Measurements from ENCODE around the gene OR6C68. TPM values are rescaled to one million over a fixed set of nuclear protein-coding genes. Genes with fewer than 3 reads are reported as not detected.

OR6C68 gene
- total RNA-seq (2022; extraction: Qiagen RNA extraction; ENCODE audit: low read depth): not detected in 5 replicates

DNA sequence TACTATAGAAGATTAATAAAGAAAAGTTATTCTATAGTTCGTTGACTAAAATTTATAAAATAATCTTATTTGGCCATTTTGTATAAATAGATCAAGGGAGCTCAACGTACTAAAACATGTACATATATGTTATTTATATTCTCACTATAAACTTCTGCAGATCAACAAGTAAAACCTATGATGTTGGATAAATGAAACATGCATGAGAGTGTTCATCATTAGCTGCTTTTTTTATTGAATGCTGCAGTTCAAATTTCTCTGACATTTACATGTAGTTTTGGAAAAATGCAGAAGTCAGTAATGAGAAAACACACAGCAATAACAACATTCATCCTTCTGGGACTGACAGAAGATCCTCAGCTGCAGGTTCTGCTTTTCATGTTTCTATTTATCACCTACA is at the start of gene OR6C68:
TSS of gene OR6C68 (plus strand) at position 301 of the 400 bp plus-strand sequence. CDS start at position 301, 0 bp downstream.

DNA sequence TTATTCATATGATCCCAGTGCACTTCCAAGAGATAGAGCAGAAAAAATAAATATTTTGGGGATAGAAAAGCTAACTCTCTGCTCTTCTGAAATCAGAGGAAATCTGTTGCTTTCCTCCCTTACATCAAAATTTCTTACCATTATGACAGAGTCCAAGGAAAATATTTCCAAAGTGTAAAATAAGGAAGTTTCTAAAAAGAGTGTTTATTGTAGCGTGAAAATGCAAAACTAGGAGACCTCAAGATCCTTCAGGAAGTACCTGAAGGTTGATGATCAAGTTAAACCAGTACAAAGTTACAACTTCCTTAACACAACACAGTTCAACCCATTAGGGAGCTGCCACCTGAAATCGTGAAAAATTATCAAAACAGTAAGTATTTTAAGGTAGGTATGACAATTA is 48.4 kb upstream of the OR6C68 start, which contains the start of gene OR6C2:
TSS of gene OR6C2 (plus strand) at position 301 of the 400 bp plus-strand sequence. CDS start 8,138 bp downstream, outside the sequence.

DNA sequence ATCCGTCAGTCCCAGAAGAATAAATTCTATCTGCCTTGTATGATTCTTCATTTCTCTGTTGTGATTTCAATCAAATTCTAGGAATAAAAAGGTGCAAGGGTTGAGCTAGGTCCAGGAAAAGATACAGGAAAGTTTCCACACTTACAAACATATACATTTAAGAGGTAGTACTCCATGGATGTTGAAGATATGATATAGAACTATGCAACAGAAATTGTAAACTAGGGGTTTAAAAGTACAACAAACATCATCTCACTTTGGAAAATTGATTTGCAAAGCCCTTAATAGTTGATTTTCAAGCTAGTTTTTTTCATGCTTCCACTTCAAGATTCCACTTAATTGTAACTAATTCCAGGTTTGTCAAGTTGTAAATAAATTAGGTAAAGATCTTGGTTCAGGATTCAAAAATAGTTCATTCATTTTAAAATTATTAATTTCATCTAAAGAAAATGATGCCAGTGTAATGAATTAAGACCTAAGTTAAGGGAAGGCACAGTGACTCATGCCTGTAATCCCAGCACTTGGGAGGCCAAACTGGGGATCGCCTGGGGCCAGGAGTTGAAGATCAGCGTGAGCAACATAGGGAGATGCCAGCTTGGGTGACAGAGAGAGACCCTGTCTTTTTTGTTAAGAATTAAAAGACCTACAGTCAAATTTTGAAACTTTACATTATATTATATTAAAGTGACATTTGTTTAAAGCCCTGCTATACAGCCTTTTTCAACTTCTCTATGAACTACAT is 21.9 kb upstream of the OR6C68 start, which contains the start of gene OR6C70:
TSS of gene OR6C70 (minus strand) at position 51 of the 742 bp plus-strand sequence. CDS start at position 51, 0 bp downstream.

Other genes starting within 250 kb of the OR6C68 start
- not detected in 5 replicates for gene OR6C74, start 247.8 kb upstream of the OR6C68 start, total RNA-seq (2022; extraction: Qiagen RNA extraction; ENCODE audit: low read depth)
- gene OR6C6, start 195.8 kb upstream of the OR6C68 start, total RNA-seq (2022; extraction: Qiagen RNA extraction; ENCODE audit: low read depth): not detected in 5 replicates
- not detected in 5 replicates for gene OR6C1, start 178.0 kb upstream of the OR6C68 start, total RNA-seq (2022; extraction: Qiagen RNA extraction; ENCODE audit: low read depth)
- gene OR6C3, start 161.6 kb upstream of the OR6C68 start, total RNA-seq (2022; extraction: Qiagen RNA extraction; ENCODE audit: low read depth): not detected in 5 replicates
- not detected in 5 replicates for gene OR6C75, start 129.4 kb upstream of the OR6C68 start, total RNA-seq (2022; extraction: Qiagen RNA extraction; ENCODE audit: low read depth)
- not detected in 5 replicates for gene OR6C65, start 91.8 kb upstream of the OR6C68 start, total RNA-seq (2022; extraction: Qiagen RNA extraction; ENCODE audit: low read depth)
- gene OR6C76, start 66.1 kb upstream of the OR6C68 start, total RNA-seq (2022; extraction: Qiagen RNA extraction; ENCODE audit: low read depth): not detected in 5 replicates
- gene OR6C2, start 48.3 kb upstream of the OR6C68 start, total RNA-seq (2022; extraction: Qiagen RNA extraction; ENCODE audit: low read depth): not detected in 5 replicates
- not detected in 5 replicates for gene OR6C70, start 22.2 kb upstream of the OR6C68 start, total RNA-seq (2022; extraction: Qiagen RNA extraction; ENCODE audit: low read depth)
- gene OR6C4, start 57.2 kb downstream of the OR6C68 start, total RNA-seq (2022; extraction: Qiagen RNA extraction; ENCODE audit: low read depth): not detected in 5 replicates
- not detected in 5 replicates for gene OR2AP1, start 80.1 kb downstream of the OR6C68 start, total RNA-seq (2022; extraction: Qiagen RNA extraction; ENCODE audit: low read depth)
- gene OR10P1, start 144.5 kb downstream of the OR6C68 start, total RNA-seq (2022; extraction: Qiagen RNA extraction; ENCODE audit: low read depth): not detected in 5 replicates
- gene ITGA7, start 215.5 kb downstream of the OR6C68 start, total RNA-seq (2022; extraction: Qiagen RNA extraction; ENCODE audit: low read depth): 0.90 to 1.6 TPM (median 1.1 TPM) in 5 replicates
- 132 to 153 TPM (median 149 TPM) in 5 replicates for gene BLOC1S1, start 223.7 kb downstream of the OR6C68 start, total RNA-seq (2022; extraction: Qiagen RNA extraction; ENCODE audit: low read depth)
- gene RDH5, start 228.0 kb downstream of the OR6C68 start, total RNA-seq (2022; extraction: Qiagen RNA extraction; ENCODE audit: low read depth): 1.3 to 2.5 TPM (median 2.4 TPM) in 5 replicates
- gene CD63, start 236.6 kb downstream of the OR6C68 start, total RNA-seq (2022; extraction: Qiagen RNA extraction; ENCODE audit: low read depth): 622 to 709 TPM (median 693 TPM) in 5 replicates